B cell (primary cell): ENCODE measurements around the gene GOLT1B.

Source experiments
- CTCF ChIP-seq: fragments of 200-600 bp; IDR thresholded peaks from one replicate; pipeline ENCODE4 v1.8.0; 2022; ENCODE audit warnings: antibody characterized with exemption, mild to moderate bottlenecking
- EZH2 ChIP-seq: IDR thresholded peaks from 2 replicates; pipeline ENCODE4 v1.6.1; 2012; ENCODE audit warnings: borderline replicate concordance, low read depth, mild to moderate bottlenecking, moderate library complexity, low read length; ENCODE audit not compliant: insufficient read depth, poor library complexity, severe bottlenecking

GRCh38 chr12:21551841-21552465 lies 50.4 kb downstream of the GOLT1B start:
- TF ChIP-seq EZH2 (no peak), CTCF (no peak)
